ENCODE measurements around the gene VAT1L.

VAT1L gene

DNA sequence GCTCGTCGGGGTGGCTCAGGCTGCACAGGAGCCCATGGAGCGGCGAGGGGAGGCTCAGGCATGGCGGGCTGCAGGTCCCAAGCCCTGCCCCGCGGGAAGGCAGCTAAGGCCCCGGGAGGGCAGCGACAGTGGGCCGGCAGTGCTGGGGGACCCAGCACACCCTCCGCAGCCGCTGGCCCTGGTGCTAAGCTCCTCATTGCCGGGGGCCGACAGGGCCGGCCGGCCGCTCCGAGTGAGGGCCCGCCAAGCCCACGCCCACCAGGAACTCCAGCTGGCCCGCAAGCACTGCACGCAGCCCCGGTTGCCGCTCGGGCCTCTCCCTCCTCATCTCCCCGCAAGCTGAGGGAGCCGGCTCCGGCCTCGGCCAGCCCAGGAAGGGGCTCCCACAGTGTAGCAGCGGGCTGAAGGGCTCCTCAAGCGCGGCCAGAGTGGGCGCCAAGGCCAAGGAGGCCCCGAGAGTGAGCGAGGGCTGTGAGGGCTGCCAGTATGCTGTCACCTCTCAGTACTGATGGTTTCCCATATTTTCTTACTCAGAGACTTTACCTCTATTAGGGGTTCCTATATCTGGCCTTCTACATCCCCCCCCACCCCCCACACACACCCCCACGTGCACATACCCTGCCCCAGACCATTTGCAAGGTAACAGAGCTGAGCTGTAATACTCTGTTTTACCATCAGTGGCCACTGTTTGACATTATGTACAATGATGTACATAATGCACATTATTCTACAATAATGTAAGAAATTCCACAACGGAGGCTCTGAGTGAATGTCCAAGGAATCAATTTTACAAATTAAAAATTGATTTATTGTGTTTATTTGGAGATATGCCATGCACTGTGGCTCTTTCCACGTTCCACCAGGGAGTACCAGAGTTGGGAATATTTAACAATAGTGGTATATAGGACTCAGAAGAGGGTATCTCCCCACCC, 3.7 kb upstream of the VAT1L start:
- TF ChIP-seq, protein P1, sequence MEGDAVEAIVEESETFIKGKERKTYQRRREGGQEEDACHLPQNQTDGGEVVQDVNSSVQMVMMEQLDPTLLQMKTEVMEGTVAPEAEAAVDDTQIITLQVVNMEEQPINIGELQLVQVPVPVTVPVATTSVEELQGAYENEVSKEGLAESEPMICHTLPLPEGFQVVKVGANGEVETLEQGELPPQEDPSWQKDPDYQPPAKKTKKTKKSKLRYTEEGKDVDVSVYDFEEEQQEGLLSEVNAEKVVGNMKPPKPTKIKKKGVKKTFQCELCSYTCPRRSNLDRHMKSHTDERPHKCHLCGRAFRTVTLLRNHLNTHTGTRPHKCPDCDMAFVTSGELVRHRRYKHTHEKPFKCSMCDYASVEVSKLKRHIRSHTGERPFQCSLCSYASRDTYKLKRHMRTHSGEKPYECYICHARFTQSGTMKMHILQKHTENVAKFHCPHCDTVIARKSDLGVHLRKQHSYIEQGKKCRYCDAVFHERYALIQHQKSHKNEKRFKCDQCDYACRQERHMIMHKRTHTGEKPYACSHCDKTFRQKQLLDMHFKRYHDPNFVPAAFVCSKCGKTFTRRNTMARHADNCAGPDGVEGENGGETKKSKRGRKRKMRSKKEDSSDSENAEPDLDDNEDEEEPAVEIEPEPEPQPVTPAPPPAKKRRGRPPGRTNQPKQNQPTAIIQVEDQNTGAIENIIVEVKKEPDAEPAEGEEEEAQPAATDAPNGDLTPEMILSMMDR (IDR thresholded peaks at IDR 0.05; ENCODE audit: unreplicated experiment in 3 of 3), result peak in 2 of 3 experiments; percentile 12 to 41
- Mint-ChIP-seq H3K27ac (no peak overlapping the region), H3K9me3 (no peaks in the 10 kb centered on the region), H3K4me1 (peaks cover 7% of the 10 kb centered on the region), H3K36me3 (ENCODE audit: low read depth) (no peaks in the 10 kb centered on the region), H3K4me3 (no peak overlapping the region), H3K27me3 (ENCODE audit: low read depth) (peaks cover 46% of the 10 kb centered on the region)

DNA sequence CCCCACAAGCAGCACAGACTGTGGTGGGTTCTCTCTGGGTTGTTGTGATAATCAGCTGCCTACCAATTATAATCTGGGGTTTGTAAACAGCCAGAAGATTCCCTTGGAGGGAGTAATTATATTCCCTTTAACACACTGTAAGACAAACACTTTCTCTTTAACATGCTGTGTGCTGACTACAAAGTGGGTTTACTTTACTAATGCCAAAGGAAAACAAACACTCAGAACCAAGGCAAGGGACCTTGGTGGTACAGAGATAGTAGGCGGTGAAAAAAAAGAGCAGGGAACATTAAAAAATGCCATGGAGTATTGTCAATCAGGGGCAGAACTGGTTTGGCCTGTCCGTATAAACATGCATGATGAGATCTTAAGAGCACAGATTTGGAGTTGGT, 3.0 kb upstream of the VAT1L start:
- Mint-ChIP-seq H3K36me3 (ENCODE audit: low read depth) (no peaks in the 10 kb centered on the region), H3K27ac (no peak overlapping the region), H3K4me3 (no peak overlapping the region), H3K9me3 (no peaks in the 10 kb centered on the region), H3K4me1 (peaks cover 7% of the 10 kb centered on the region), H3K27me3 (ENCODE audit: low read depth) (peaks cover 53% of the 10 kb centered on the region)
- TF ChIP-seq, protein P1 (IDR thresholded peaks at IDR 0.05; ENCODE audit: unreplicated experiment in 3 of 3), result no peak

DNA sequence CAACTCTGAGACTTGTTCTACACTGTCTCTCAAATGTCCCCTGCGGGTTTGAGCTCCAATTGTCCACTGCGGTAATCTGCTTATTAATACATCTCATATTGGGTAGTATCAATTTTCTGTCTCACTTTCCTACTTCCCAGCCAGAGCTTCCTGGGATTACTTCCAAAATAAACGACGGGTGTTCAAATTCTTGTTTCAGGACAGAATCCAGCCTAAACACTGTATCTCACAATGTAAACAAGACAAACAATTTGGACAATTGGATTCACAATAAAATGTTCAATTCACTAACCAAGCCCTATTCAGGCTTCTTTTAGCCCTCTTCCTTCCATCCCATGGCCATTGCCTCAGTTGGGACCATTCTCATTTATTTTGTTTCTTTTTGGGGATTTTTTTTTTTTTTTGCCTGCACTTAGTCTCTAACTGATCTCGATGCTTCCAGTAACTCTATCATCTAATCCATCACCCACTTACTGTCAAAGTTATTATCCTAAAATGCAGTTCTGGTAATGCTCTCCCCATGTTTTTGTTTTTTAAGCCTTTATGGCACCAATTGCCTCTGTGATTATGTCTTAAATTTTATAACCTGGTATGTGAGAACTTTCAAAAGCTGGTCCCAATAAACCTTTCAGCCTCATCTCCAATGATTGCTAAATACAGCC, 2.0 kb upstream of the VAT1L start:
- no peak overlapping the region for H3K27ac Mint-ChIP-seq
- H3K4me3 Mint-ChIP-seq, result no peak overlapping the region
- peaks cover 7% of the 10 kb centered on the region for H3K4me1 Mint-ChIP-seq
- H3K9me3 Mint-ChIP-seq, result no peaks in the 10 kb centered on the region
- H3K36me3 Mint-ChIP-seq (ENCODE audit: low read depth), result no peaks in the 10 kb centered on the region
- H3K27me3 Mint-ChIP-seq (ENCODE audit: low read depth), result peaks cover 62% of the 10 kb centered on the region
- TF ChIP-seq, protein P1 (IDR thresholded peaks at IDR 0.05; ENCODE audit: unreplicated experiment in 3 of 3), result no peak

DNA sequence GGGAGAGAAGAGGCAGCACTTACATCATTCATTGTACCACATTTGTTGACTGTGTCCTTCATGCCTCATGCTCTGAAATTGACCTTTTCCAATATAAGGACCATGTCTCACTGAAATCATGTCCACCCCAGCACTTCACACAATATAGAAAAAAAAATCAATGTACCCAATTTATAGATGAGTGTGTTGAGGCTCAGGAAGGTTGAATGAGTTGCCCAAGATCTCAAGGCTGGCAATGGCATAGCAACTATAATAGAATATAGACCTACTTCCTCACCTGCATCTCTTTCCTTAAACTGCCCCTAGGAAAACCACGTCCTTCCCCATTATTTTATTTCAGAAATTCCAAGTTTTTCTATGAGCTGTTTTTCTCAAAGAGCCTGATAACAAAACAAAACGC, 912 bp upstream of the VAT1L start:
- TF ChIP-seq, protein P1 (IDR thresholded peaks at IDR 0.05; ENCODE audit: unreplicated experiment in 3 of 3), result no peak
- Mint-ChIP-seq H3K36me3 (ENCODE audit: low read depth) (no peaks in the 10 kb centered on the region), H3K27ac (no peak overlapping the region), H3K4me1 (peaks cover 7% of the 10 kb centered on the region), H3K27me3 (ENCODE audit: low read depth) (peaks cover 73% of the 10 kb centered on the region), H3K4me3 (peak overlapping the region in 2 of 3 experiments; percentile 27 to 83), H3K9me3 (no peaks in the 10 kb centered on the region)

DNA sequence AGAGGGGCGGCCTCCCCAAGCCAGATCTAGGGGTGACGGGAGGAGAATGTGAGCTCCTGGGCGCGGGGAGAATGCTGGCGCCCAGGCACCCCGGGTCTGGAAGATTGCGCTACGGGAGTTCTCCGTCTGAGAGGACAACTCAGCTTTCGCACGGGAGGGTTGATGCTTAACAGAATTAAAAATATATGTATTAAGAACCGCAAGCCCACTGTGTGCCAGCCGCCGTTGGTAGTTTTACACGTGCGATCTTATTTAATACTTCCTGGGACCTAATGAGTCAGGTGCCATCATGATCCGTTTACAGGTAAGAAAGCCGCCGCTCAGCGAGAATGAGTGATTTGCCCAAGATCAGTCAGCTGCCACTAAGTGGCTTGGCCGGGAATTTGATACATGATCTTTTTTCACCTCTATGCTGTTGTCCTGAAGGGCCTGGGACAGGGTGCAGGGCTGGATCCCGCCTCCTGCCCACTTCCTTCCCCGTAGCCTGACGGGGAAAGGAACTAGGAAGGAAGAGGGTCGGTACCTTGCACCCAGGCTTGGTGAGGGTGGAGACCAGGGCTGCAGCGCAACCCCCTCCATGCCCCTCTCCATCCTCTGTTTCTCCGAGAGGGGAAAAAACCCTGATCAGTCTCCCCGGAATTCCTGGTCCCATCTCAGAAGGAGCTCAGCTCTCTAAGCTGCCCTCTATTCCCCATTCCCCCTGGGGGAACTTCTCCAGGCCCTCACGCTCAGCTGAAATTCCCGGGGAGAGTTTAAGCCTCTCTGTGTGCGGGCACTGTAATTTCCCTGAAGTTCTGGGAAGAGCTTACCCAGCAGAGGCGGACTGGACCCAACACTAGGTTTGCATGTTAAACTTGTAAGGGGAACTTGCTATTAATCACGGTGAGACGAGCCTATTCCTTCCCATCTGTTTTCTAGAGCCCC, 983 bp downstream of the VAT1L start:
- no peak overlapping the region for H3K27ac Mint-ChIP-seq
- H3K4me3 Mint-ChIP-seq, result peak overlapping the region; percentile 69 to 74 (median 72)
- TF ChIP-seq, protein P1 (IDR thresholded peaks at IDR 0.05; ENCODE audit: unreplicated experiment in 3 of 3), result no peak
- H3K27me3 Mint-ChIP-seq (ENCODE audit: low read depth), result peaks cover 82% of the 10 kb centered on the region
- H3K4me1 Mint-ChIP-seq, result peaks cover 7% of the 10 kb centered on the region
- H3K36me3 Mint-ChIP-seq (ENCODE audit: low read depth), result no peaks in the 10 kb centered on the region
- H3K9me3 Mint-ChIP-seq, result no peaks in the 10 kb centered on the region

Data from nephron (organoid).